ENCODE measurements around the gene CFAP77. TPM values are rescaled to one million over a fixed set of nuclear protein-coding genes. Genes with fewer than 3 reads are reported as not detected.

CFAP77 gene
- total and polyA plus RNA-seq, 2 donors from 2014 or later: 0.50 TPM; not detected in 1

GRCh38 chr9:132554755-132555154 lies 144.7 kb downstream of the CFAP77 start:
- FAIRE-seq: no peak
- H3K27me3 ChIP-seq (ENCODE audit: control insufficient read depth, insufficient read depth, low read length): peaks cover 3% of the 10 kb centered on the region
- intact Hi-C loops (cut with DNase I): no loop called here

GRCh38 chr9:132555528-132555927 lies 145.5 kb downstream of the CFAP77 start:
- no peak for TF ChIP-seq CTCF (IDR thresholded peaks at IDR 0.05; ENCODE audit: borderline replicate concordance, extremely low read depth, insufficient read depth)
- Histone ChIP-seq H3K36me3 (ENCODE audit: control insufficient read depth in 2 of 3, insufficient read depth in 3 of 3, low read length in 3 of 3) (no peaks in the 10 kb centered on the region), H3K27ac (ENCODE audit: low read depth in 2 of 2, low read length in 2 of 2) (no peak overlapping the region), H3K27me3 (ENCODE audit: control insufficient read depth, insufficient read depth, low read length) (peaks cover 3% of the 10 kb centered on the region), H3K4me3 (ENCODE audit: low read length in 3 of 3) (no peak overlapping the region), H3K9ac (ENCODE audit: low read length in 3 of 3) (no peak overlapping the region), H3K9me3 (ENCODE audit: control insufficient read depth in 2 of 3, insufficient read depth in 1 of 3, low read length in 3 of 3) (no peaks in the 10 kb centered on the region), H3K4me1 (ENCODE audit: control insufficient read depth in 2 of 3, insufficient read depth in 2 of 3, low read depth in 1 of 3, low read length in 3 of 3) (no peaks in the 10 kb centered on the region)
- intact Hi-C loops (cut with DNase I): no loop called here
- FAIRE-seq: no peak
- DNase-seq: no peak

More at GRCh38 chr9:132554755-132555154, 144.7 kb downstream of the CFAP77 start:
- no peak overlapping the region for H3K4me3 ChIP-seq (ENCODE audit: low read length in 3 of 3)
- H3K27ac ChIP-seq (ENCODE audit: low read depth in 2 of 2, low read length in 2 of 2): no peak overlapping the region
- no peak overlapping the region for H3K9ac ChIP-seq (ENCODE audit: low read length in 3 of 3)
- DNase-seq: no peak
- H3K4me1 ChIP-seq (ENCODE audit: control insufficient read depth in 2 of 3, insufficient read depth in 2 of 3, low read depth in 1 of 3, low read length in 3 of 3): no peaks in the 10 kb centered on the region
- TF ChIP-seq CTCF (IDR thresholded peaks at IDR 0.05; ENCODE audit: borderline replicate concordance, extremely low read depth, insufficient read depth): no peak
- no peaks in the 10 kb centered on the region for H3K9me3 ChIP-seq (ENCODE audit: control insufficient read depth in 2 of 3, insufficient read depth in 1 of 3, low read length in 3 of 3)
- H3K36me3 ChIP-seq (ENCODE audit: control insufficient read depth in 2 of 3, insufficient read depth in 3 of 3, low read length in 3 of 3): no peaks in the 10 kb centered on the region

- no peak overlapping the region for H3K27ac ChIP-seq (ENCODE audit: low read depth in 2 of 2, low read length in 2 of 2)
- H3K4me1 ChIP-seq (ENCODE audit: control insufficient read depth in 2 of 3, insufficient read depth in 2 of 3, low read depth in 1 of 3, low read length in 3 of 3): no peaks in the 10 kb centered on the region
- no peaks in the 10 kb centered on the region for H3K9me3 ChIP-seq (ENCODE audit: control insufficient read depth in 2 of 3, insufficient read depth in 1 of 3, low read length in 3 of 3)
- no peaks in the 10 kb centered on the region for H3K36me3 ChIP-seq (ENCODE audit: control insufficient read depth in 2 of 3, insufficient read depth in 3 of 3, low read length in 3 of 3)
- no peak overlapping the region for H3K9ac ChIP-seq (ENCODE audit: low read length in 3 of 3)
- DNase-seq (no peak), FAIRE-seq (no peak)
- H3K27me3 ChIP-seq (ENCODE audit: control insufficient read depth, insufficient read depth, low read length): peaks cover 3% of the 10 kb centered on the region
- intact Hi-C loops (cut with DNase I): no loop called here
- TF ChIP-seq CTCF (IDR thresholded peaks at IDR 0.05; ENCODE audit: borderline replicate concordance, extremely low read depth, insufficient read depth): no peak
- no peak overlapping the region for H3K4me3 ChIP-seq (ENCODE audit: low read length in 3 of 3)
Measured at GRCh38 chr9:132556235-132556634, 146.2 kb downstream of the CFAP77 start.

GRCh38 chr9:132556714-132557113 lies 146.7 kb downstream of the CFAP77 start:
- H3K4me1 ChIP-seq (ENCODE audit: control insufficient read depth in 2 of 3, insufficient read depth in 2 of 3, low read depth in 1 of 3, low read length in 3 of 3): no peaks in the 10 kb centered on the region
- no peak overlapping the region for H3K9ac ChIP-seq (ENCODE audit: low read length in 3 of 3)
- FAIRE-seq: no peak
- H3K4me3 ChIP-seq (ENCODE audit: low read length in 3 of 3): no peak overlapping the region
- intact Hi-C loops (cut with DNase I): no loop called here
- H3K36me3 ChIP-seq (ENCODE audit: control insufficient read depth in 2 of 3, insufficient read depth in 3 of 3, low read length in 3 of 3): no peaks in the 10 kb centered on the region
- no peaks in the 10 kb centered on the region for H3K9me3 ChIP-seq (ENCODE audit: control insufficient read depth in 2 of 3, insufficient read depth in 1 of 3, low read length in 3 of 3)
- DNase-seq: peak in 4 of 5 donors; percentile 89 to 95 (median 92)
- H3K27me3 ChIP-seq (ENCODE audit: control insufficient read depth, insufficient read depth, low read length): peaks cover 3% of the 10 kb centered on the region
- no peak overlapping the region for H3K27ac ChIP-seq (ENCODE audit: low read depth in 2 of 2, low read length in 2 of 2)
- no peak for TF ChIP-seq CTCF (IDR thresholded peaks at IDR 0.05; ENCODE audit: borderline replicate concordance, extremely low read depth, insufficient read depth)
